Adipose tissue (tissue), 3 donors: ENCODE measurements around the gene RASA2. TPM values are rescaled to one million over a fixed set of nuclear protein-coding genes. Genes with fewer than 3 reads are reported as not detected.
A peak's percentile ranks its signal among the peaks of the same experiment; 100 is the strongest.
"Not testable (repeated sequence)": the region's sequence is repeated elsewhere in the genome, so short reads cannot be mapped to it uniquely, and the experiment has no call there.

ENCODE experiments used
- H3K27ac ChIP-seq: one replicate; pipeline ENCODE4 v1.5.1; 2013; ENCODE audit warnings: low read depth, low read length
- WGBS, 3 donors: extraction: QIAGEN DNeasy Blood & Tissue Kit; methylation state at CpG; one replicate each; pipeline ENCODE4 v1.1.7; 2013; 5-methylcytosine and 5-hydroxymethylcytosine counted together
- polyA plus RNA-seq, 3 donors: library from polyadenylated mRNA; stranded (reverse); fragments of 200-250 nt; gene quantifications; one replicate each; pipeline ENCODE4 v1.2.3, GENCODE V29; 2013
- donor health status: healthy with polysubstance abuse.
- donor health status: Bipolar disorder and iron deficiency.
- donor health status: healthy.

The RASA2 gene
- polyA plus RNA-seq, 3 donors = 2.4 to 6.0 (median 4.1) TPM

- WGBS, 3 donors = 0 to 1% (median 0%) methylated on average over 45 to 55 of the region's 55 CpGs
- H3K27ac ChIP-seq = peak overlapping the region; percentile 86
Observed at GRCh38 chr3:141487521-141488252, 860 bp downstream of the RASA2 start.

DNA sequence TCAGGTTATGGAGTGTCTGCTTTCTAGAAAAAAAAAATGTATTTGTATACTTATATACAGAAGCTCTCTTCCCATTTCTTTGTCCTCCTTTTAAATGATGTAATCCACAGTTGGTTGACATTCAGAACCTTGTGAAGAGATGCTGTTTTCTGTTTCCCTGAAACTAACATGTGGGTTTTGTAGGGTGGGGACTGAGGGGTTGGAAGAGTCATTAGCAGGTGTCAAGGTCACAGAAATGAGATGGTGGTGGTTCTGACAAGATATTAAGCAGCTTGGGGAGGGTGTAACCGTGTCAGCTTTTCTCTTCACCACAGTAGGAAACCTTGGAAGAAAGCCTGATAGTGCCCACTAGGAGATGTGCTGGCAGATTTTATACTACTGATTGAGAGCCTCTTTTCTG lies 2.4 kb downstream of the RASA2 start:
- 67 to 80% (median 73%) methylated on average over 1 of the region's 1 CpG for WGBS, 3 donors
- no peak overlapping the region for H3K27ac ChIP-seq

- 78 to 95% (median 94%) methylated on average over 3 of the region's 3 CpGs for WGBS, 3 donors
- H3K27ac ChIP-seq = no peak overlapping the region
Observed at GRCh38 chr3:141491081-141491480, 4.3 kb downstream of the RASA2 start.

DNA sequence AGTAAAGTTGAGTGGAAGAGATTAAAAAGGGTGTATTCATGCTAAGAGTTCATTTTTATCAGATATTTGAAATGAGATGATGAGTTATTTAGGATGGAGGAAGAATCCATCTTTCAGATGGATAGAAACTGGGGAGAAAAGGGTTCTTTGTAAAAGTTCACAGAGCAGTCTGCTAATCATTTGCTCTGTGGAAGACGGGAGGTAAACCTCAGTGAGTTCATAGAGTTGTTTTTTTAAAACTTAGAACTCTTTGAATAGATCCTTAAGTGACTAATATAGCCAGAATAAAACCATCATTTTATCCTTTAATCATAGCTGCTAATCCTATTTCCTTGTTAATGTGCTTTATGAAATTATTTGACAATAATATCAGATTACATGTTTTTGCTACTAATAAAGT lies 5.1 kb downstream of the RASA2 start:
- H3K27ac ChIP-seq = no peak overlapping the region
- WGBS, 3 donors = 47 to 81% (median 76%) methylated on average over 1 of the region's 1 CpG

GRCh38 chr3:141493184-141493583 lies 6.4 kb downstream of the RASA2 start:
- 87 to 97% (median 93%) methylated on average over 1 of the region's 1 CpG for WGBS, 3 donors
- H3K27ac ChIP-seq = no peak overlapping the region

DNA sequence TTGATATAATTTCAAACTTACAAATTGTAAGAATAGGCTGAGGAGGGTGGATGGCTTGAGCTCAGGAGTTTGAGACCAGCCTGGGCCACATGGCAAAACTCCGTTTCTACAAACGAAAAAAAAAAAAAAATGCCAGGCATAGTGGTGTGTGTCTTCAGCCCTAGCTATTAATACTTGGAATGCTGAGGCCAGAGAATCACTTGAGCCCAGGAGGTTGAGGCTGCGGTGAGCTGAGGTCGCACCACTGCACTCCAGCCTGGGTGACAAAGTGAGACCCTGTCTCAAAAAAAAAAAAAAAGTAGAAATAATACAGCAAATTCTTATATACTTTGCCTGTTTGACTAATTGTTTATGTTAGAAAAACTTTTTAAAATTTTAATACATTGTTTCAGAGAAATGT lies 10.8 kb downstream of the RASA2 start:
- H3K27ac ChIP-seq = not testable (repeated sequence)
- WGBS, 3 donors = 82 to 91% (median 89%) methylated on average over 4 of the region's 4 CpGs

DNA sequence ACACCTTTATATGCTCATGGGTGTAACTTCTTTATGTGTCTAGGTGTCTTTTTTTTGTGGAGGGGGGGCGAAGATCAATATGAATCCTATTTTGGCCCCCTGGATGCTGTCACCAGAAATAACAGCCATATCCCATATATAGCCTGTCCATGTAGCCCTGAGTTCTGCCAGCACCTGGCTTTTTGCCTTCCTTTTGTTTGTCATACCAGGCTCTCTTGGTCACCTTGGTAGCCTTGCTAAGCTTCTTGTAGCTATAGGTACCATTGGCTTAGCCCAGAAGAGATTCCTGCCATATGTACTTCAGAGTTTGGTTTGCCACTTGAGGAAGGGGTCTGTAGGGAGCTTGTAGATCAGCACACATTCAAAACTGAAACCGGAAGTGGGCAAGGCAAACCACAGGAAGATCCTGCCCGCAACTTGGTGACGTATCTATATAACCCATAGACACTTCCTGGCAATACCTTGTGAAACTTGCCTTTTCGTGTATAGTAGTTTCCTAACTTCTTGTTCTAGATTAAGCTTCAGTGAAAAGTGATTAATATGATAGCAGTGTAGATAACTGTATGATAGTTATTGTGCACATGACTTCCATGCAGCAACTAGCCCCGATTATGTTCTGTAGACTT lies 11.9 kb downstream of the RASA2 start:
- no peak overlapping the region for H3K27ac ChIP-seq
- 50 to 78% (median 54%) methylated on average over 6 of the region's 6 CpGs for WGBS, 3 donors

DNA sequence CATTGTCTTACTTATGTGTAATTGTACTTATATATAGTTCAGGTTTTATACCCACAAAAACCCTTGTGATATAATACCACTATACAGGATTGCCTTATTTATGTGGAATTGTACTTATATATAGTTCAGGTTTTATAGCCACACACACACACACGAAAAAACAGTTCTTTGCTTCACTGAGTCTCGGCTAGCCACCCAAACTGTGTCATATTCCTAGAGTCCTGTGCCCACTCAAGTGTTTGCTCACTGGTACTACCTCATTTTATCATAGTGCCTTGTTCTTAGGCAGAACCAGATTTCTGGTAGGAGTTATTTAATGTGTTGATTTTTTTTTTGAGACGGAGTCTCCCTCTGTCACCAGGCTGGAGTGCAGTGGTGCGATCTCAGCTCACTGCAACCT lies 12.5 kb downstream of the RASA2 start:
- no peak overlapping the region for H3K27ac ChIP-seq
- 89 to 94% (median 94%) methylated on average over 4 of the region's 4 CpGs for WGBS, 3 donors

GRCh38 chr3:141499965-141500364 lies 13.1 kb downstream of the RASA2 start:
- H3K27ac ChIP-seq = no peak overlapping the region

DNA sequence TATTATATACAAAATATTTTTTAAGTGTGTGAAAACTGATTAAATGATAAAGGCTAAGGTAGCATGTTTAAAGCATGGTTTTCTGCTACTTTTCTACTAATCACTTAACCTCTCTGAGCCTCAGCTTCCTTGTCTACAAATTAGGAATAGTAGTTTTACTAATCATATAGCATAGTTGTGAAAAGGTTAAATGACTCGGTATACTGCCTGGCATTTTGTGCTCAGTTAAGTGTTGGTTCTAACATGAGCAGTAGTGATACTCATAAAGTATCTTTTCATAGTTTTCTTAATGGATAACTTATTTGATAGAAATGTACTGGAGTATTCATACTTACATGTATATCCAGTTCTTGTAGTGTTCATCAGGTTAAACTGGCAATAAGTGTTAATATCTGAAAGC lies 13.6 kb downstream of the RASA2 start:
- H3K27ac ChIP-seq = no peak overlapping the region
- WGBS, 3 donors = 80 to 91% (median 87%) methylated on average over 1 of the region's 1 CpG

- 89 to 95% (median 91%) methylated on average over 3 of the region's 3 CpGs for WGBS, 3 donors
- H3K27ac ChIP-seq = no peak overlapping the region
Observed at GRCh38 chr3:141505166-141505565, 18.3 kb downstream of the RASA2 start.

GRCh38 chr3:141506071-141506470 lies 19.2 kb downstream of the RASA2 start:
- WGBS, 3 donors = 86 to 93% (median 92%) methylated on average over 3 of the region's 3 CpGs
- H3K27ac ChIP-seq = no peak overlapping the region

DNA sequence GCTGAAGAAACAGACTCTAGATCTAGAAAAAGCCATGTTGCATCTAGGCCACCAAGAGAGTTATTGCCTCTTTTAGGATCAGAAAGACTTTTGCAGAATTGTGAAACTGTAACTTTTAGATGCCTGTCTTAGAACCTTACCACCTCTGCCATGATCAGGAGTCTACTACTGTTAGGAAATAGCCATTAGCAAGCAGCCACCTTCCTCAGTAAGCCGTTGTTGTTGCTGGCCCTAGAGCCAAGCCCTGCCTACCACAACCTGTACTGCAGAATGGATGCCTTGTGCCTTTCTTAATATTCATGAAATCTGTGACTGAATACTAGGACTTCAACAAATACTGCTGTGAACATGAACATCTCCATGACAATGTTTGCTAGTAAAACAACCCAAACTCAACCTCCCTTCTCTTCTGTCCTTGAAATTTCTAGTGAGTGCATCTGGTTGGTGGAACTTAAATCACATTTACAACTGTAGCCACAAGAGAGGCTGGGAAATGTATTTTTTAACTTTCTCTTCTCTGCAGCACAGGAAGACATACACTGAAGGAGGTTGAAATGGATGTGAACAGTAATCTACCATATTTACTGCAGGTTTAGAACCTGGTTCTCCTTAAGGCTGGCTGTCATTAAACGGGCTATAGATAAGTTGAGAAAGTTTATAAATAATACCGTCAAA lies 20.7 kb downstream of the RASA2 start:
- 78 to 91% (median 82%) methylated on average over 3 of the region's 3 CpGs for WGBS, 3 donors
- H3K27ac ChIP-seq = no peak overlapping the region

- H3K27ac ChIP-seq = no peak overlapping the region
- 86 to 97% (median 87%) methylated on average over 3 of the region's 3 CpGs for WGBS, 3 donors
Observed at GRCh38 chr3:141508067-141508436, 21.2 kb downstream of the RASA2 start.

- H3K27ac ChIP-seq = no peak overlapping the region
- 68 to 96% (median 68%) methylated on average over 4 of the region's 4 CpGs for WGBS, 3 donors
Observed at GRCh38 chr3:141511361-141511760, 24.5 kb downstream of the RASA2 start.

DNA sequence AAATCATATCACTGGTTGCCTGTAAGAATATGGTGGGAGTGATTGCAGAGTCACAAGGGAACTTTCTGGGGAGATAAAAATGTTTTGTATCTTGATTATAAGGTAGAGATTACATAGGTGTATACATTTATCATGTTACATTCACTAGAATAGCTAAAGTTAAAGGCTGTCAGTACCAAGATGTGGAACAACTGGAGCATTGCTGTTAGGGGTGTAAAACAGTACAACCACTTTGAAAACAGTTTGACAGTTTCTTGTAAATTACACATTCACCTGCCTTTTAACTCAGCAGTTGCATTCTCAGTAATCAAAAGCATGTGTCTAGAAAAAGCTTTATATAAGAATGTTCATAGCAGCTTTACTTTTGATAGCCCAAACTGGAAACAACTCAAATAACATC lies 27.6 kb downstream of the RASA2 start:
- no peak overlapping the region for H3K27ac ChIP-seq

- H3K27ac ChIP-seq = no peak overlapping the region
- WGBS, 3 donors = 90 to 92% (median 91%) methylated on average over 3 of the region's 3 CpGs
Observed at GRCh38 chr3:141519587-141519986, 32.8 kb downstream of the RASA2 start.

DNA sequence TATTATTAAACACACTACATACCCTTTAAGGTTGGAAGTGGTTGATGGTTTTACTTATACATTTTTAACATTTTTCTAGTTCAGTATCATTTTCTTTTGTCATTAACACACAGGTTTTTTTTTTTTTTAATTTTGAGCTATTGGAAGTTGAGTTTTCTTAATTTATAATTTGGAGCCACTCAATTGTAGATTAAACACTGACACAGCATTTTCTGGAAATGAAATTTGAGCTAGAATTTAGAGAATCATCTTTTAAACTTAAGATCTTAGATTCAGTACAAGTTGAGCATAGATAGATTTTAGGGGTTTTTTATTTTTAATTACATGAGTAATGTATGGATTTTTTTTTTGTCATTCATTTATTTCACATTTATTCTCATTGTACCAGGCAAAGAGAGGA lies 35.0 kb downstream of the RASA2 start:
- no peak overlapping the region for H3K27ac ChIP-seq

DNA sequence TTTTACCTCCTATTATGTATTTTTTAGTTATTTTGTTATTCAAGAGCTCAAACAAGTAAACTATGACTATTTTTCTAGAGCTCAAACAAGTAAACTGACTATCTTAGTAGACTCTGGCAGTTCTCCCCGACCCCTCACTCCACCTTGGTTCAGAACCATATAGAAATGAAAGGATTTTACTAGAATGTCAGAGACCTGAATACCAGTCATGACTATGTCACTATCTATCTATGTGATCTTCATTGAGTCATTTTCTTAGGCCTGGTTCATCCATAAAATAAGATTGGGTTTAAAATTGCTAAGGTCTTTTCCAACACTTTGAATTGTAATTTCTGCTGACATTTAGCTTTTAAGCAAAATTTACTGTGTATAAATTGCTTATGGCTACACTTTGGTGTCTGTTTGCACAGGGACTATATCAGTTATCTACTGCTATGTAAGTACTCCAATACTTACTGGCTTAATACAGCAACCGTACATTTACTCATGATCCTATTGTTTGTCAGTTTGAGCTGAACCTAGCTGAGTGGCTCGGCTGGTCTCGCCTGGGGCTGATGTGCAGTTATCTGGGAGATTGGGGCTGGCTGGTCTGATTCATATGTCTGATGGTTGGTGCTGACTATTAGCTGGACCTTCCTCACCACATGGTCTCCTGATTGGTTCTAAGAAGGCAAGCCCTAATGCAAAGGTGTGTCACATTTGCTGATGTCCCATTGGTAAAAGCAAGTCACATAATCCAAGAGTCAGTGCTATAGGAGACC lies 37.0 kb downstream of the RASA2 start:
- WGBS, 3 donors = 94 to 98% (median 98%) methylated on average over 4 of the region's 4 CpGs
- H3K27ac ChIP-seq = no peak overlapping the region
